ENCODE data around the gene EHF. TPM values are rescaled to one million over a fixed set of nuclear protein-coding genes. Genes with fewer than 3 reads are reported as not detected.

Gene EHF
- total and polyA plus RNA-seq, 2 of the 13 experiments (the other 11 are each of a cell fraction or from before 2014, with no cell fraction given): 0.04 to 0.46 TPM

DNA sequence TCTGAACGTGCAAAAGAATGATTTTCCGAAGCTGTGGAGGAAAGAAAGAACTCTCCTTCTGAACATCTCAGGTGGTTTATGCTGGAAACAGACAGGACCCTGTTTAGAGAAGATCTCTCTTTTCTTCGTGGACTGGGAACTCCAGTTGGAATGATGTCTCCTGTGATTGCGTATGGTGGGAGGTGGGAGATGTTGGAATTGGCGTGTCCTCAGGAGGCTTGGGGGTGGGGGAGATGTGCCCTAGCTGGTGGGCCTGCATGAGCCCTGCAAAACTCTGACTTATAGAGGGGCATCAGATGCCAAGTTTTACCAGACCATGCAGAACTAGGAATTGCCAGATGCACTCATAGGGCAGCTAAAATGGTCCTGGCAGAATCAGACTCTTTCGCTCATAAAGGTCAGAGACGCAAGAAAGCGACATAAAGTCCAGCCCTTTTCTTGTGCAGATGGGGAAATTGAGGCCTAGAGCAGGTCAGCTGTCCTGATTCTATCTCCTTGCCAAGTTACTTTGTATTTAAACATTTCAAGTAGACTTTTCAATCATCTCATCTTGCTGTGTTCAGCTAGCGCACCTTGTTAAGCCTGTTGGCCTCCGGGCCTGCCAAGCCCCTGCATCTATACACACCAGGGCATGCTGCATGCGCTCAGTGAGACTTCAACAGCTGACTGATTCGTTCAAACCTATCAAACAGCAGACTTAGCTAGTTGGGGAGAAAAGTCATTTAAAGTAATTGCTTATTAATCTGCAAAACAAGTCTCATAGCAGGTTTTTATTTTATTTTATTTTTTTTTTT, 34.2 kb upstream of the EHF start:
- CTCF ChIA-PET (ENCODE audit: low intra/inter-chr PET ratio, low total read pairs): interaction anchor here (0.9 to 3.5 kb wide), 7 partner anchors 48 to 312 kb away, joined by 3 to 56 read pairs (median 3); no protein-coding TSS in a partner anchor
- BruUV-seq (replicated peaks): no TSS peak
- TF ChIP-seq ZNF879 (CRISPR knock-in tag; IDR thresholded peaks at IDR 0.05): 0 out of 2 replicates have a peak, but pooled peaks have one; percentile 40
- TF ChIP-seq, protein P1, sequence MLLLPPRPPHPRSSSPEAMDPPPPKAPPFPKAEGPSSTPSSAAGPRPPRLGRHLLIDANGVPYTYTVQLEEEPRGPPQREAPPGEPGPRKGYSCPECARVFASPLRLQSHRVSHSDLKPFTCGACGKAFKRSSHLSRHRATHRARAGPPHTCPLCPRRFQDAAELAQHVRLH (CRISPR knock-in tag; IDR thresholded peaks at IDR 0.05; ENCODE audit: borderline replicate concordance, low read depth): peak; percentile 14; the same call in 1 of the 2 replicates
- TF ChIP-seq CEBPG (CRISPR knock-in tag; IDR thresholded peaks at IDR 0.05): 0 out of 2 replicates have a peak, but pooled peaks have one; percentile 2
- peak; percentile 2 for TF ChIP-seq YY1 (IDR thresholded peaks at IDR 0.05; ENCODE audit: insufficient read depth, insufficient replicate concordance, low read depth, low read length)
- no peak for TF ChIP-seq ETV5 (CRISPR knock-in tag; IDR thresholded peaks at IDR 0.05; ENCODE audit: borderline replicate concordance)
- TF ChIP-seq ZNF564 (CRISPR knock-in tag; IDR thresholded peaks at IDR 0.05): no peak
- no peak for TF ChIP-seq ZBTB38 (CRISPR knock-in tag; IDR thresholded peaks at IDR 0.05)
- TF ChIP-seq NR2C2 (CRISPR knock-in tag; IDR thresholded peaks at IDR 0.05; ENCODE audit: borderline replicate concordance): 0 out of 2 replicates have a peak, but pooled peaks have one; percentile 2
- no peaks in the 10 kb centered on the region for H3K9me3 ChIP-seq (ENCODE audit: low read length)
- ATAC-seq: no peak; the same call in 2 of the 3 replicates
- 77% methylated on average over 12 of the region's 12 CpGs for WGBS (ENCODE audit: low lambda C conversion rate)
- no peak for DNase-seq (ENCODE audit: low spot score)
- in situ Hi-C loops (cut with HindIII; ENCODE audit: extremely low pct_ligation_motif_present, low pct_unique_long_range_greater_than_20kb): loop anchor here (5.0 to 25.0 kb wide), 2 partner anchors 306 to 801 kb away; no protein-coding TSS in a partner anchor
- no peak overlapping the region; a peak in 1 of 6 replicates for H3K4me3 ChIP-seq (replicated peaks in 1 of 3; ENCODE audit: insufficient read depth in 1 of 3, low read depth in 2 of 3, low read length in 3 of 3)
- intact Hi-C loops (cut with micrococcal nuclease; ENCODE audit: unreplicated experiment): loop anchor here (1.0 to 5.0 kb wide), 6 partner anchors 68 to 806 kb away; no protein-coding TSS in a partner anchor
- POLR2A ChIA-PET: interaction anchor here (1.3 to 4.5 kb wide), 4 partner anchors 14 to 73 kb away, joined by 5 to 23 read pairs (median 12); partner anchors contain the start of gene ELF5
- H3K9ac ChIP-seq (ENCODE audit: insufficient read depth, low read depth, low read length): no peak overlapping the region
- H4K20me1 ChIP-seq (ENCODE audit: insufficient read depth, low read length): no peaks in the 10 kb centered on the region
- H3K4me2 ChIP-seq (ENCODE audit: low read depth, low read length): peak overlapping the region; percentile 78
- peaks cover 40% of the 10 kb centered on the region for H3K4me1 ChIP-seq (ENCODE audit: insufficient read depth, low read length)
- peak overlapping the region; percentile 28 for H3K27ac ChIP-seq (ENCODE audit: extremely low read length, insufficient read depth, low read length)
- FAIRE-seq: no peak
- peak overlapping the region; percentile 98 for H2AFZ ChIP-seq (ENCODE audit: low read length)
- H3K79me2 ChIP-seq (ENCODE audit: insufficient read depth, low read length): no peaks in the 10 kb centered on the region
- no peaks in the 10 kb centered on the region for H3K36me3 ChIP-seq (replicated peaks in 1 of 2; ENCODE audit: control insufficient read depth in 1 of 2, insufficient read depth in 2 of 2, low read length in 2 of 2)
- H3K27me3 ChIP-seq (ENCODE audit: control insufficient read depth in 1 of 2, insufficient read depth in 2 of 2, low read length in 2 of 2): no peaks in the 10 kb centered on the region

All from HepG2 (cell line).